NOMO-1 treated with dmso at 0.1 percent for 144 hours (cell line): Measurements from ENCODE around the gene AKAP11.
"Not testable (repeated sequence)": the region's sequence is repeated elsewhere in the genome, so short reads cannot be mapped to it uniquely, and the experiment has no call there.

Experiments used
- DNase-seq: peaks from one replicate; lab custom pipeline; 2025; ENCODE audit not compliant: unreplicated experiment; lab: John Stamatoyannopoulos, UW

The AKAP11 gene

GRCh38 chr13:42272115-42272803 lies at the start of gene AKAP11:
TSS of gene AKAP11 (plus strand) at chr13:42272152. CDS start at chr13:42286349, 14,197 bp downstream.
- peak; percentile 6 for DNase-seq

GRCh38 chr13:42223681-42224080 lies 48.3 kb upstream of the AKAP11 start:
- no peak for DNase-seq

- DNase-seq: no peak
Measured at GRCh38 chr13:42225051-42225450, 46.9 kb upstream of the AKAP11 start.

GRCh38 chr13:42226759-42227158 lies 45.2 kb upstream of the AKAP11 start:
- not testable (repeated sequence) for DNase-seq

- no peak for DNase-seq
Measured at GRCh38 chr13:42228527-42228926, 43.4 kb upstream of the AKAP11 start.

GRCh38 chr13:42229287-42229686 lies 42.7 kb upstream of the AKAP11 start:
- no peak for DNase-seq

- DNase-seq: no peak
Measured at GRCh38 chr13:42232671-42233070, 39.3 kb upstream of the AKAP11 start.

- no peak for DNase-seq
Measured at GRCh38 chr13:42233726-42234125, 38.2 kb upstream of the AKAP11 start.

- DNase-seq: no peak
Measured at GRCh38 chr13:42239161-42239560, 32.8 kb upstream of the AKAP11 start.

GRCh38 chr13:42239644-42240043 lies 32.3 kb upstream of the AKAP11 start:
- DNase-seq: no peak

GRCh38 chr13:42246541-42246940 lies 25.4 kb upstream of the AKAP11 start:
- no peak for DNase-seq

GRCh38 chr13:42247883-42248282 lies 24.1 kb upstream of the AKAP11 start:
- no peak for DNase-seq

- DNase-seq: no peak
Measured at GRCh38 chr13:42255886-42256285, 16.1 kb upstream of the AKAP11 start.

- DNase-seq: no peak
Measured at GRCh38 chr13:42258747-42259146, 13.2 kb upstream of the AKAP11 start.

GRCh38 chr13:42259515-42259914 lies 12.4 kb upstream of the AKAP11 start:
- DNase-seq: no peak

- DNase-seq: no peak
Measured at GRCh38 chr13:42260903-42261654, 10.9 kb upstream of the AKAP11 start.

GRCh38 chr13:42266473-42266872 lies 5.5 kb upstream of the AKAP11 start:
- no peak for DNase-seq

- no peak for DNase-seq
Measured at GRCh38 chr13:42270160-42270856, 1.6 kb upstream of the AKAP11 start.

- no peak for DNase-seq
Measured at GRCh38 chr13:42270857-42271215, 1.1 kb upstream of the AKAP11 start.

- peak; percentile 95 for DNase-seq
Measured at GRCh38 chr13:42271337-42272114, 426 bp upstream of the AKAP11 start.

GRCh38 chr13:42272804-42273175 lies 838 bp downstream of the AKAP11 start:
- no peak for DNase-seq
